HG03469 (cell line): ENCODE data around the gene GOLGA6L2.
"Not testable (repeated sequence)": the region's sequence is repeated elsewhere in the genome, so short reads cannot be mapped to it uniquely, and the experiment has no call there.

ENCODE experiments used
- ATAC-seq: cut with Tn5 transposase; IDR thresholded peaks from one replicate; pipeline ENCODE4 v1.9.1; 2021; ENCODE audit warnings: mild to moderate bottlenecking, moderate library complexity, moderate number of reproducible peaks; ENCODE audit not compliant: unreplicated experiment

Gene GOLGA6L2

GRCh38 chr15:23447107-23447500 lies at the start of gene GOLGA6L2:
Gene GOLGA6L2 (minus strand): TSS chr15:23447243. CDS start chr15:23447181, 62 bp downstream.
- no peak for ATAC-seq

GRCh38 chr15:23484870-23485269 lies 37.8 kb upstream of the GOLGA6L2 start:
- ATAC-seq = no peak

GRCh38 chr15:23483821-23484299 lies 36.8 kb upstream of the GOLGA6L2 start:
- ATAC-seq = no peak

GRCh38 chr15:23482764-23483489 lies 35.9 kb upstream of the GOLGA6L2 start:
- ATAC-seq = no peak

GRCh38 chr15:23482228-23482627 lies 35.2 kb upstream of the GOLGA6L2 start:
- no peak for ATAC-seq

- no peak for ATAC-seq
These were observed 30.9 kb upstream of the GOLGA6L2 start for GRCh38 chr15:23477920-23478319.

- ATAC-seq = no peak
These were observed 25.6 kb upstream of the GOLGA6L2 start for GRCh38 chr15:23472678-23473077.

- no peak for ATAC-seq
These were observed 25.0 kb upstream of the GOLGA6L2 start for GRCh38 chr15:23472033-23472432.

- ATAC-seq = no peak
These were observed 20.1 kb upstream of the GOLGA6L2 start for GRCh38 chr15:23467110-23467600.

- no peak for ATAC-seq
These were observed 10.8 kb upstream of the GOLGA6L2 start for GRCh38 chr15:23457890-23458289.

GRCh38 chr15:23446215-23447106 lies 582 bp downstream of the GOLGA6L2 start:
- no peak for ATAC-seq

- no peak for ATAC-seq
These were observed 2.8 kb downstream of the GOLGA6L2 start for GRCh38 chr15:23444269-23444668.

GRCh38 chr15:23441204-23441603 lies 5.8 kb downstream of the GOLGA6L2 start:
- ATAC-seq = no peak

GRCh38 chr15:23440596-23440995 lies 6.4 kb downstream of the GOLGA6L2 start:
- ATAC-seq = no peak

- ATAC-seq = no peak
These were observed 7.5 kb downstream of the GOLGA6L2 start for GRCh38 chr15:23439513-23439912.

- ATAC-seq = no peak
These were observed 8.1 kb downstream of the GOLGA6L2 start for GRCh38 chr15:23438816-23439466.

- ATAC-seq = no peak
These were observed 9.4 kb downstream of the GOLGA6L2 start for GRCh38 chr15:23437673-23438072.

- ATAC-seq = no peak
These were observed 9.9 kb downstream of the GOLGA6L2 start for GRCh38 chr15:23437146-23437545.

- no peak for ATAC-seq
These were observed 10.6 kb downstream of the GOLGA6L2 start for GRCh38 chr15:23436421-23436820.

GRCh38 chr15:23434699-23435098 lies 12.3 kb downstream of the GOLGA6L2 start:
- ATAC-seq = not testable (repeated sequence)

- not testable (repeated sequence) for ATAC-seq
These were observed 21.7 kb downstream of the GOLGA6L2 start for GRCh38 chr15:23425327-23425726.
